ENCODE results near the gene AGAP3.

Gene AGAP3

GRCh38 chr7:151051108-151051507 lies 35.2 kb upstream of the AGAP3 start:
- Histone ChIP-seq H3K27me3 (ENCODE audit: insufficient read depth, low read length) (peaks cover 8% of the 10 kb centered on the region), H2BK12ac (ENCODE audit: low read length) (no peak overlapping the region), H4K91ac (ENCODE audit: low read depth, low read length) (no peak overlapping the region), H3K36me3 (ENCODE audit: control insufficient read depth in 1 of 2, insufficient read depth in 2 of 2, low read length in 2 of 2) (peaks cover 4% of the 10 kb centered on the region in 2 experiments), H2AK5ac (ENCODE audit: low read length) (no peak overlapping the region), H3K79me2 (ENCODE audit: control insufficient read depth, insufficient read depth, low read length, poor library complexity) (no peaks in the 10 kb centered on the region), H3K23ac (ENCODE audit: low read length) (no peak overlapping the region), H3K79me1 (ENCODE audit: low read length) (no peaks in the 10 kb centered on the region), H2AFZ (ENCODE audit: insufficient read depth, low read length, poor library complexity) (no peak overlapping the region), H3K18ac (ENCODE audit: low read length) (no peak overlapping the region), H2BK5ac (ENCODE audit: low read depth, low read length, poor library complexity) (no peak overlapping the region), H3K9me3 (ENCODE audit: insufficient read depth, low read depth, low read length) (peaks cover 6% of the 10 kb centered on the region), H3K4me2 (ENCODE audit: low read length) (peak overlapping the region; percentile 40), H3K27ac (ENCODE audit: low read depth, low read length) (no peak overlapping the region), H3K4me3 (ENCODE audit: low read depth, low read length) (no peak overlapping the region), H3K14ac (ENCODE audit: low read length) (no peak overlapping the region), H3K4ac (ENCODE audit: low read depth, low read length) (no peak overlapping the region), H3K9ac (ENCODE audit: low read length) (no peak overlapping the region), H2BK120ac (ENCODE audit: insufficient read depth, low read length, poor library complexity) (no peak overlapping the region), H4K12ac (ENCODE audit: low read depth, low read length) (no peak overlapping the region), H3K4me1 (ENCODE audit: control insufficient read depth in 1 of 2, insufficient read depth in 2 of 2, low read length in 2 of 2) (peaks cover 2 to 6% of the 10 kb centered on the region in 2 experiments), H4K8ac (ENCODE audit: low read depth, low read length) (no peak overlapping the region)
- no CpG with 5 or more reads among the region's 50 CpGs for WGBS (ENCODE audit: extremely low coverage, insufficient coverage, insufficient read length)
- peak; percentile 74 to 89 for DNase-seq

- H3K36me3 ChIP-seq (ENCODE audit: control insufficient read depth in 1 of 2, insufficient read depth in 2 of 2, low read length in 2 of 2) = peaks cover 0 to 4% of the 10 kb centered on the region in 2 experiments
- no CpG with 5 or more reads among the region's 4 CpGs for WGBS (ENCODE audit: extremely low coverage, insufficient coverage, insufficient read length)
Observed at GRCh38 chr7:151053096-151053495, 33.2 kb upstream of the AGAP3 start.

GRCh38 chr7:151053751-151054150 lies 32.5 kb upstream of the AGAP3 start:
- Histone ChIP-seq H2BK5ac (ENCODE audit: low read depth, low read length, poor library complexity) (no peak overlapping the region), H3K36me3 (ENCODE audit: control insufficient read depth in 1 of 2, insufficient read depth in 2 of 2, low read length in 2 of 2) (peaks cover 0 to 4% of the 10 kb centered on the region in 2 experiments), H2AK5ac (ENCODE audit: low read length) (no peak overlapping the region), H2AFZ (ENCODE audit: insufficient read depth, low read length, poor library complexity) (no peak overlapping the region), H3K14ac (ENCODE audit: low read length) (no peak overlapping the region), H2BK12ac (ENCODE audit: low read length) (no peak overlapping the region), H3K27me3 (ENCODE audit: insufficient read depth, low read length) (peaks cover 8% of the 10 kb centered on the region), H3K27ac (ENCODE audit: low read depth, low read length) (no peak overlapping the region), H4K12ac (ENCODE audit: low read depth, low read length) (no peak overlapping the region), H3K18ac (ENCODE audit: low read length) (no peak overlapping the region), H3K23ac (ENCODE audit: low read length) (no peak overlapping the region), H3K4me3 (ENCODE audit: low read depth, low read length) (no peak overlapping the region), H3K4ac (ENCODE audit: low read depth, low read length) (no peak overlapping the region), H3K9ac (ENCODE audit: low read length) (no peak overlapping the region), H3K9me3 (ENCODE audit: insufficient read depth, low read depth, low read length) (peaks cover 3% of the 10 kb centered on the region), H3K79me2 (ENCODE audit: control insufficient read depth, insufficient read depth, low read length, poor library complexity) (peaks cover 6% of the 10 kb centered on the region), H3K4me1 (ENCODE audit: control insufficient read depth in 1 of 2, insufficient read depth in 2 of 2, low read length in 2 of 2) (peaks cover 20 to 23% of the 10 kb centered on the region in 2 experiments), H2BK120ac (ENCODE audit: insufficient read depth, low read length, poor library complexity) (no peak overlapping the region), H4K8ac (ENCODE audit: low read depth, low read length) (no peak overlapping the region), H3K79me1 (ENCODE audit: low read length) (peaks cover 13% of the 10 kb centered on the region), H3K4me2 (ENCODE audit: low read length) (no peak overlapping the region), H4K91ac (ENCODE audit: low read depth, low read length) (no peak overlapping the region)
- no CpG with 5 or more reads among the region's 8 CpGs for WGBS (ENCODE audit: extremely low coverage, insufficient coverage, insufficient read length)
- DNase-seq = no peak

More at GRCh38 chr7:151053096-151053495, 33.2 kb upstream of the AGAP3 start:
- Histone ChIP-seq H3K79me1 (ENCODE audit: low read length) (peaks cover 7% of the 10 kb centered on the region), H4K8ac (ENCODE audit: low read depth, low read length) (no peak overlapping the region), H2BK120ac (ENCODE audit: insufficient read depth, low read length, poor library complexity) (no peak overlapping the region), H4K91ac (ENCODE audit: low read depth, low read length) (no peak overlapping the region), H3K18ac (ENCODE audit: low read length) (no peak overlapping the region), H3K23ac (ENCODE audit: low read length) (no peak overlapping the region), H3K27me3 (ENCODE audit: insufficient read depth, low read length) (peaks cover 8% of the 10 kb centered on the region), H2BK12ac (ENCODE audit: low read length) (no peak overlapping the region), H3K4ac (ENCODE audit: low read depth, low read length) (no peak overlapping the region), H4K12ac (ENCODE audit: low read depth, low read length) (no peak overlapping the region), H2BK5ac (ENCODE audit: low read depth, low read length, poor library complexity) (no peak overlapping the region), H3K4me3 (ENCODE audit: low read depth, low read length) (no peak overlapping the region), H3K9ac (ENCODE audit: low read length) (no peak overlapping the region), H3K9me3 (ENCODE audit: insufficient read depth, low read depth, low read length) (peaks cover 6% of the 10 kb centered on the region), H3K27ac (ENCODE audit: low read depth, low read length) (no peak overlapping the region), H3K4me2 (ENCODE audit: low read length) (no peak overlapping the region), H3K79me2 (ENCODE audit: control insufficient read depth, insufficient read depth, low read length, poor library complexity) (peaks cover 2% of the 10 kb centered on the region), H3K4me1 (ENCODE audit: control insufficient read depth in 1 of 2, insufficient read depth in 2 of 2, low read length in 2 of 2) (peaks cover 14 to 18% of the 10 kb centered on the region in 2 experiments), H2AK5ac (ENCODE audit: low read length) (no peak overlapping the region), H2AFZ (ENCODE audit: insufficient read depth, low read length, poor library complexity) (no peak overlapping the region), H3K14ac (ENCODE audit: low read length) (no peak overlapping the region)
- no peak for DNase-seq

GRCh38 chr7:151056283-151056665 lies 30.0 kb upstream of the AGAP3 start:
- no peak overlapping the region for H4K91ac ChIP-seq (ENCODE audit: low read depth, low read length)
- H3K36me3 ChIP-seq (ENCODE audit: control insufficient read depth in 1 of 2, insufficient read depth in 2 of 2, low read length in 2 of 2) = peaks cover 0 to 4% of the 10 kb centered on the region in 2 experiments
- no peak overlapping the region for H3K4me3 ChIP-seq (ENCODE audit: low read depth, low read length)
- H2BK5ac ChIP-seq (ENCODE audit: low read depth, low read length, poor library complexity) = no peak overlapping the region
- H3K9ac ChIP-seq (ENCODE audit: low read length) = no peak overlapping the region
- H3K23ac ChIP-seq (ENCODE audit: low read length) = no peak overlapping the region
- H4K8ac ChIP-seq (ENCODE audit: low read depth, low read length) = peak overlapping the region; percentile 11
- H3K27ac ChIP-seq (ENCODE audit: low read depth, low read length) = no peak overlapping the region
- H3K4me2 ChIP-seq (ENCODE audit: low read length) = no peak overlapping the region
- no peak overlapping the region for H2BK12ac ChIP-seq (ENCODE audit: low read length)
- H4K12ac ChIP-seq (ENCODE audit: low read depth, low read length) = no peak overlapping the region
- H3K79me1 ChIP-seq (ENCODE audit: low read length) = peaks cover 31% of the 10 kb centered on the region
- H3K18ac ChIP-seq (ENCODE audit: low read length) = no peak overlapping the region
- no peak for DNase-seq
- peaks cover 20% of the 10 kb centered on the region for H3K79me2 ChIP-seq (ENCODE audit: control insufficient read depth, insufficient read depth, low read length, poor library complexity)
- H2AFZ ChIP-seq (ENCODE audit: insufficient read depth, low read length, poor library complexity) = no peak overlapping the region
- WGBS (ENCODE audit: extremely low coverage, insufficient coverage, insufficient read length) = no CpG with 5 or more reads among the region's 6 CpGs
- H2AK5ac ChIP-seq (ENCODE audit: low read length) = no peak overlapping the region
- peaks cover 31 to 33% of the 10 kb centered on the region in 2 experiments for H3K4me1 ChIP-seq (ENCODE audit: control insufficient read depth in 1 of 2, insufficient read depth in 2 of 2, low read length in 2 of 2)
- no peaks in the 10 kb centered on the region for H3K9me3 ChIP-seq (ENCODE audit: insufficient read depth, low read depth, low read length)
- H3K27me3 ChIP-seq (ENCODE audit: insufficient read depth, low read length) = no peaks in the 10 kb centered on the region
- no peak overlapping the region for H2BK120ac ChIP-seq (ENCODE audit: insufficient read depth, low read length, poor library complexity)
- H3K14ac ChIP-seq (ENCODE audit: low read length) = no peak overlapping the region
- no peak overlapping the region for H3K4ac ChIP-seq (ENCODE audit: low read depth, low read length)

Measured in trophoblast cell (in vitro differentiated cells and primary cell).